Measurements from ENCODE around the gene GTSE1. TPM values are rescaled to one million over a fixed set of nuclear protein-coding genes. Genes with fewer than 3 reads are reported as not detected.

GTSE1 gene
- total RNA-seq, 1 experiment from 2014 or later, result 38.8 TPM

DNA sequence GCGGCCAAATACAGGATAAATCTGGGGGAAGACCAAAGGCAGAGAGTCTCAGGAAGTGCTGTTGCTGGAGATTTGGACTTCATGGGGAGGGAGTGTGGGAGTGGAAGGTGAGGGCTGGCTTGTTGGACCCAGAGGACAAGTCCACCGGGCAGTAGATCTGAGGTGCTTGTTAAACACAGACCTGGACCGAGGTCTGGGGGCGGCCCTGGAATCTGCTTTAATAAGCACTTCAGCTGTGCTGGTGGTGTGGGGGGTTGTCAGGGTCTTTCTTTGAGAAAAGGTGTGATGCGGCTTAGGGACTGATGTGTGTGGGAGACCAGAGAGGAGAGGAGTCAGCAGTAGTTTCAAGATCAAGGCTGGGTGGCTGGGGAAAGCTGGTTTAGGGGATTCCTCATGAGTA, 43.3 kb downstream of the GTSE1 start:
- peaks cover 23% of the 10 kb centered on the region for H3K36me3 ChIP-seq (replicated peaks; ENCODE audit: control insufficient read depth, insufficient read depth, low read length)
- no peak for DNase-seq
- H3K27me3 ChIP-seq (ENCODE audit: control insufficient read depth, insufficient read depth, low read length), result no peaks in the 10 kb centered on the region

DNA sequence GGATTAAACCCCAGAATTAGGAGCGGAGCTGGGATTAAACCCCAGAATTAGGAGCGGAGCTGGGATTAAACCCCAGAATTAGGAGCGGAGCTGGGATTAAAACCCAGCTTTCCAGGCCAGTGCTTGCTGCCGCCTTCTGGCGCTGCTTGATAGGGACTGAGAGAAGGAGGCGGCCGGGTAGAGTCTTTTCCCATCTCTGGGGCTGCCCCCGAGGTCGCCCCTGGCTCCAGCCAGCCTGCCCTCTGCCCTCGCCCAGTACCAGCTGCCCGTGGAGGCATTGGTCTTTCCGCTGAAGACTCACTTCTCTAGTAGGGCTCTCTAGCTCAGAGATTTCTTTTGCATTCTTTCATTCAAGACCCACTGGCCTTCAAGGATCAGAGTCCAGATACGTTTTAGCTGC, 44.0 kb downstream of the GTSE1 start:
- DNase-seq, result no peak
- no peak overlapping the region for H3K4me3 ChIP-seq (ENCODE audit: insufficient read depth, low read depth, low read length)
- peaks cover 24% of the 10 kb centered on the region for H3K36me3 ChIP-seq (replicated peaks; ENCODE audit: control insufficient read depth, insufficient read depth, low read length)
- H3K27me3 ChIP-seq (ENCODE audit: control insufficient read depth, insufficient read depth, low read length), result no peaks in the 10 kb centered on the region

More for the DNA sequence above, 43.3 kb downstream of the GTSE1 start:
- H3K4me3 ChIP-seq (ENCODE audit: insufficient read depth, low read depth, low read length), result no peak overlapping the region

DNA sequence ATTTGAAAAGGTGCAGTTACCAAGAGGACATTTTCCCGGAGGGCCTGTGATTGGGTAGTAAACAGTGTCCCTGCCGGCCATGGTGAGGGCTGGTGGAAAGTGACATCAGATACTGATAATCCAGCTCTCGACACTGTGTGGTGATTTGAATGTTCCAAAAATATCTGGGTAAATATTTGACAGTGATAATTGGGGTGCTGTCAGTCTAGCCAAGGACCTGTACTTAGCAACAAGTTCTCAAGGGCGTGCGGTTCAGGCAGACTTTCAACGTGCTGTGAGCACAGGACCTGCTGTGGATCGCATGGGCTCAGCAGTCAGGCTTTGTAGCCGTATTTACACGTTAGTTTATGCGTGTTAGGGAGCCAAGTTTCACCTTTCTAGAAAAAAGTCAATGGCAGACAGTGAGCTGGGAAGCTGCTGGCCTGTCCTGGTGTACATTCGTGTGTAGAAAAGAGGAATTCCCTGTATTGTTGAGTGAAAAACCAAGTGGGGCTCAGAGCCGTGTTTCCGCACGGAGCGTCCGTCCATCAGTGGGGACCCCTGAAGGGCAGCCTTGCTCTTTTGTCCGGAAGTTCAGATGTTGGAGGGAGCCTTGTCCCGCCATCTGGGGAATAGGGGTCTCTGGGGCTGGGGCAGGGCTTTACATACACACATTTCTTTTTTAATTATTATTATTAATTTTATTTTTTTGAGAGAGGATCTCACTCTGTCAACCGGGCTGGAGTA, 50.2 kb downstream of the GTSE1 start:
- no peak overlapping the region for H3K4me3 ChIP-seq (ENCODE audit: insufficient read depth, low read depth, low read length)
- no peaks in the 10 kb centered on the region for H3K27me3 ChIP-seq (ENCODE audit: control insufficient read depth, insufficient read depth, low read length)
- DNase-seq, result no peak
- peaks cover 30% of the 10 kb centered on the region for H3K36me3 ChIP-seq (replicated peaks; ENCODE audit: control insufficient read depth, insufficient read depth, low read length)

DNA sequence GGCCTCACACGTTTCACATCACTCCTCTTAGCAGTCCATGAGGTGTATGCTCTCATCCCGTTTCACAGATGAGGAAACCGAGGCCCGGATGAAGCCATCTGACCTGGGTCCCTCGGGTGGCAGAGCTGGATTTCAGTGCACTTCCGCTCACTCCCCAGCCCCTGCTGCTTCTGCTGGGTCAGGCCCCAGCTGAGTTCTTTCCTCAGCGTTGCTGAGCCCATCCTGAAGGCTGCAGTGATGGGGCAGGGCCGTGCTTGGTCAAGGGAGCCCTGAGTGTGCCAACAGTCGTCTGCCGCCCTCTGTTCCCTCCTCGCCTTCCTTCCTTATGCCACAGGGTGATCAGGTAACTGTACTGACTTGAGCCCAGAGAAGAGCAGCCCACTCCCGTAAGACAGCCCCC, 51.0 kb downstream of the GTSE1 start:
- no peaks in the 10 kb centered on the region for H3K27me3 ChIP-seq (ENCODE audit: control insufficient read depth, insufficient read depth, low read length)
- DNase-seq, result no peak
- H3K4me3 ChIP-seq (ENCODE audit: insufficient read depth, low read depth, low read length), result no peak overlapping the region
- peaks cover 33% of the 10 kb centered on the region for H3K36me3 ChIP-seq (replicated peaks; ENCODE audit: control insufficient read depth, insufficient read depth, low read length)

DNA sequence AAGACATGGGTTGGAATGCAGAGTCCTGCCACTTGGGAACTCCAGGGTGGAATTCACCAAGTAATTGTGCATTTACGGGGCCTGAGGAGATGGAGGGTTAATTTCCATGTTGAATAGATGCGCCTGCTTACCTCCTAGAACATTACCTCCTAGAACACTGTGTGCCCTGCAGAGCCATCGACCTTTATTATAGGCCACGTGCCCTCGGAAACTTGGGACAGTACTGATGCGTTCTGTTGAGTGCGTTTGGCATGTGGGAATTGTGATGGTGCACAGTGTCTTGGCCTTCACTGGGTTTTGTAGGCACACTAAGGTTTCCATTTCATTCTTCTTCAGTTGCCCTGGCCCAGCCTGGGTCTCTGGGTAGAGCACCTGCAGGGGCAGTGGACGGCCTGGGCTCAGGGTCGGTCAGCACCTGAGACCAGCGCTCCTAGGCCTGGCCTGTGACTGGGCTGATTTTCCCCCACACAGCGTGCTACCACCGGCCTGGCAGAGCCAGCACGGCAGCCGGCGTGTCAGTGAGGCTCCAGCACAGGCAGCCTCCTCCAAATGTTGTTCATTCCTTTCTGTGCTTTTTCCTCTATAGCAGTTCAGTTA, 51.5 kb downstream of the GTSE1 start:
- Histone ChIP-seq H3K36me3 (replicated peaks; ENCODE audit: control insufficient read depth, insufficient read depth, low read length) (peaks cover 34% of the 10 kb centered on the region), H3K27me3 (ENCODE audit: control insufficient read depth, insufficient read depth, low read length) (no peaks in the 10 kb centered on the region), H3K4me3 (ENCODE audit: insufficient read depth, low read depth, low read length) (no peak overlapping the region)
- no peak for DNase-seq

DNA sequence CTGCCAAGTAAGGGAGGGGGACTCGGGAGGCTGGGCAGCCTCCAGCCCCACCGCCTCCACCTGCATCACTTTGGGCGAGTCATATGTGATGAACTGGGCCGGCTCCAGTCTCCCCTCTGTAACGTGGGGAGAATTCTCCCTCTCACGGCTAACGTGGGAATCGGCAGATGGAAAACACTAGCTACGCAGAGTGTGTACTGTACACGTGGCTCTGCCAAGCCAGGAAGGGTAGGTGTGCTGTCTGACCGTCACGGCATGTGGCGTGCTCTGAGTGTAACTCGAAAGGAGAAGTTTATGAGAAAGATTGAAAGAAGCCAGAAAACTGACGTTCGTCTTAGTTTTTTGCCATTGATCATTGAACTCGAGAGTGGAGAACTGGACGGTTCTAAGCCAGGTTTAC, 52.6 kb downstream of the GTSE1 start:
- H3K4me3 ChIP-seq (ENCODE audit: insufficient read depth, low read depth, low read length), result no peak overlapping the region
- peaks cover 36% of the 10 kb centered on the region for H3K36me3 ChIP-seq (replicated peaks; ENCODE audit: control insufficient read depth, insufficient read depth, low read length)
- DNase-seq, result no peak
- H3K27me3 ChIP-seq (ENCODE audit: control insufficient read depth, insufficient read depth, low read length), result no peaks in the 10 kb centered on the region

DNA sequence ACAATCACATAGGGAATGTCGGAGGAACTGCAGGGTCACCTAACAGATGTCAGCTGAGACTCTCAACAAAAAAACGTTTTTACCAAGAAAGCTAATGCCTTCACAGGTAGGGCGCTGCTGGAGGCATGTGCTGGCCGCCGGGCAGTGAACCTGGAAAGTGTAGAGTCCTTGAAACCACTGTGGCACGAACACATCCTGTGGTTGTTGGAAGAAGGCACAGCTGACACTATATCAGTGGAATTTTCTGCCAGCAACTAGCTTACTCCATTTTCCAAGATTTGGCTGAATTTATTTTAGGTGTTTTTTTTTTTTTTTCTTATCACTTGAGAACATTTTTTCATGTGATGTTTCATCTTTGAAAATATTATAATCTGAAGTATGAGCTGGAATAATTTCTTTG, 53.0 kb downstream of the GTSE1 start:
- Histone ChIP-seq H3K27me3 (ENCODE audit: control insufficient read depth, insufficient read depth, low read length) (no peaks in the 10 kb centered on the region), H3K36me3 (replicated peaks; ENCODE audit: control insufficient read depth, insufficient read depth, low read length) (peaks cover 34% of the 10 kb centered on the region), H3K4me3 (ENCODE audit: insufficient read depth, low read depth, low read length) (no peak overlapping the region)
- DNase-seq, result no peak

DNA sequence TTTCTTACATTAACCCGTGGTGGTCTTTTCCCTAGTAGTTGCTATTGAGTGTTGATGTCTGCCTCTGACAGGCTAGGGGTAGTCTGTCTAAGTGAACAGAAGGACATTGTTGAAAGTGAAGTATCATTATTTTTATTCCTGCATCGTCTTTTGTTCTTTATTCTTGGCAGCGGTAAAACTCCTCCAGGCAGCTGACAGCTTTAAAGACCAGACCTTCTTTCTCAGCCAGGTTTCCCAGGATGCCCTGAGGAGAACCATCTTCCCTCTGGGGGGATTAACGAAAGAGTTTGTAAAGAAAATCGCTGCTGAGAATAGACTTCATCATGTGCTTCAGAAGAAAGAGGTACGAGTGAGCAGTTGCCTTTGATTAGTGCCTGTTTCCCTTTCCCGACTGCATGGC, 53.5 kb downstream of the GTSE1 start:
- no peaks in the 10 kb centered on the region for H3K27me3 ChIP-seq (ENCODE audit: control insufficient read depth, insufficient read depth, low read length)
- no peak for DNase-seq
- H3K36me3 ChIP-seq (replicated peaks; ENCODE audit: control insufficient read depth, insufficient read depth, low read length), result peaks cover 34% of the 10 kb centered on the region
- H3K4me3 ChIP-seq (ENCODE audit: insufficient read depth, low read depth, low read length), result no peak overlapping the region

DNA sequence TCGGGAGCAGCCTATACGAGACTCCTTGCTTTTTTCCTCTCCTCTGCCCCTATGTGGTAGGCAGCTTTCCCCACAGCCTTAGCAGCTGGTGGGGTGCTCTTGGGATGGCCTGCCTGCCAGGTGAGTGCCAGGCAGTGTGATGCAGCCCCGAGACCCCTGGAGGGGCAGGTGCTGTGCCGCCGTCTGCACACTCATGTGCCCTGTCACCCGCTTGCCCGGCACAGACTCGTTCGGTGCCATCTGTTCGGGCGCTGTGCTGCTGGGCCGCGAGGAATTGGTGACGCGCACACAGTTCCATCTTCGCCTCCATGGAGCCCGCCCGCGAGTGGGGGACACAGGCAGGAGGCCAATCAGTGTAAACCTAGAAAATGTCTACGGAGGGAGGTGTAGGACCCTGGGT, 54.0 kb downstream of the GTSE1 start:
- H3K4me3 ChIP-seq (ENCODE audit: insufficient read depth, low read depth, low read length), result no peak overlapping the region
- no peak for DNase-seq
- H3K27me3 ChIP-seq (ENCODE audit: control insufficient read depth, insufficient read depth, low read length), result no peaks in the 10 kb centered on the region
- peaks cover 34% of the 10 kb centered on the region for H3K36me3 ChIP-seq (replicated peaks; ENCODE audit: control insufficient read depth, insufficient read depth, low read length)

DNA sequence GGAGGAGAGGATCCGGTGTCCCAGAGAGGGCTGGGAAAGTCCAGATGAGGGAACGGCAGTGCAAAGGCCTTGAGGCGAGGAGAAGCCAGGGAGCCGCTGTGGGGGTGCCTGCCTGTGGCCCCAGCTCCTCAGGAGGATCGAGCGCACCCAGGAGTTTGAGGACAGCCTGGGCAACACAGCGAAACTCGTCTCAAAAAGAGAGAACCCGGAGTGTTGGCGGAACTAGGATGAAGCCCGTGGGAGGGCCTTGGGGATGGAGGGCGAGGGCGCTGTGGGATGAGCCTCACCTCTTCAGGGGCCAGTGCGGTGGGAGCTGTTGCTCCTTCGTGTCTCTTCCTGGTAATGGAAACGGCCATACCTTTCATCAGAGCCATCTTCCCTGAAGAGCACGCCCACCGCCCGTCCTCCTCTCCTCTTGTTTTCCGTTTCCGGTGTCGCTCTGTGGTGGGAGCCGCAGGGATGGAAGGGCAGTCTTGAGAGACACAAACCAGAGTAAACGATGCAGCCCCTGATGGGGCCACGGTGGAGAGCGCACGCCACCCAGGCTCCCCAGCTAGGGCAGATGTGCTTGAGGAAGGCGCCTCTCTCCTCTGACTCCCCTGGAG, 54.6 kb downstream of the GTSE1 start:
- H3K4me3 ChIP-seq (ENCODE audit: insufficient read depth, low read depth, low read length), result no peak overlapping the region
- H3K27me3 ChIP-seq (ENCODE audit: control insufficient read depth, insufficient read depth, low read length), result no peaks in the 10 kb centered on the region
- peaks cover 33% of the 10 kb centered on the region for H3K36me3 ChIP-seq (replicated peaks; ENCODE audit: control insufficient read depth, insufficient read depth, low read length)
- DNase-seq, result no peak

DNA sequence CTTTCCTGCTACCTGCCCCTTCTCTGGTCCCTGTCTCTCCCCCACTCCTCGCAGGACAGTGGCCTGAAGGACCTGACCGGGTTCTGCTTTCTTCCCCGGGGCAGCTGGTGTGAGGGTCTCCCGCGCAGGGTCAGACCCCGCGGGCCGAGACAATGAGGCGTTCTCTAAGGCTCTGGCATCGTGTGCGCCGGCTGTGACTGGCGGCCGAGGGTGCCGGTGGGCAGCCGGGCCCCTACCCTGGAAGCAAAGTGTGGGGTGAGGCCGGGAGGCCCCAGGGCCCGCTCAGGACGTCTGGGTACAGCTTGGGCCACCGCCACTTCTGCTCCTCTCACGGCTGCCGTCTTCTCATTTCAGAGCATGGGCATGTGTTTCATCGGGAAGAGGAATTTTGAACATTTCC, 55.1 kb downstream of the GTSE1 start:
- Histone ChIP-seq H3K36me3 (replicated peaks; ENCODE audit: control insufficient read depth, insufficient read depth, low read length) (peaks cover 32% of the 10 kb centered on the region), H3K4me3 (ENCODE audit: insufficient read depth, low read depth, low read length) (no peak overlapping the region), H3K27me3 (ENCODE audit: control insufficient read depth, insufficient read depth, low read length) (no peaks in the 10 kb centered on the region)
- no peak for DNase-seq

DNA sequence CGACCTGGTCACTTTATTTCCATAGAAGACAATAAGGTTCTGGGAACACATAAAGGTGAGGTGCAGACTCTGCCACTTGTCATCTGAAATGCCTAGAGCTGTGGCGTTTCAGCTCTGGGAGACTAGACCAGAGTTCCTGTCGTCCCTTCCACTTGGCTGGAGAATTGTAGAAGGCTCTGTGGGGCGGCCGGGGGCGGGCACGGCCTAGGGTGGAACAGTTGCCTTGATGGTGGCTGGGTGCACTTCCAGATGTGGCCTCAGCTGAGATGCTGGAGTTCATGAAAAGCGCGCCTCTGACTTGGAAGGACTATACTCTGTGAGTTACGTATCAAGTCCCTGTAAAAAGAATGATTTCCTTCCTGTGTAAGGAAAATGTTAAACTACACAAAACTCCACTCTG, 55.6 kb downstream of the GTSE1 start:
- DNase-seq, result no peak
- Histone ChIP-seq H3K36me3 (replicated peaks; ENCODE audit: control insufficient read depth, insufficient read depth, low read length) (peaks cover 30% of the 10 kb centered on the region), H3K4me3 (ENCODE audit: insufficient read depth, low read depth, low read length) (no peak overlapping the region), H3K27me3 (ENCODE audit: control insufficient read depth, insufficient read depth, low read length) (no peaks in the 10 kb centered on the region)

DNA sequence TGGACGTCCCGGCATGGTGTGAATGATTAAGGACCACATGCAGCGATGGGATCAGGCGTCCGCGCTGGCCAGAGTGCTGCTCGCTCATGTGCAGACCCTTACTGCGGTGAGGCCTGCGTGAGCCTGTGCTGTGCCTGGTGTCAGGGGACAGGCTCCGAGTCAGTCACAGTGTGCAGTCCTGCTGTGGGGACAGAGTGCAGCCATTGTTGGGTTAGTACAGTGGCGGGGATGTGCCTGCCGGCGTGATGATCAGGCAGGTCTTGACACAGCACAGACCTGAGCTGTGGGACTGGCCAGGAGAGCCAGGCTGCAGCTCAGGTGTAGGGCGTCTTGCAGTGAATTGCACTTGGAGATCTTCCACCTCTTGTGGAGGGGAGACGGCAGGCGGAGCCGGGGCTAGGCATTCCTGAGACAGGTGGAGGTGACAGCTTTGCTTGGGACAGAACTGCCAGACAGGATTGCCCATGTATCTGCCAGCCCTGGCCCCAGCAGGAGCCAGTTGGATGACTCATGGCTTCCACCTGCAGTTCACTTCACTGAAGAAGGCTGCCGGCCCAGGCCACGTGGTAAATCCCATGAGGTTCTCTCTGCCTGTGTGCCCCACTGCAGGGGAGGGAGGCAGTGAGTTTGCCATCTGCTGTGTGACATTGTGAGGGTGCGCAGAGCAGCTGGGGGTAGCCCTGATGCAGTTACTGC, 56.2 kb downstream of the GTSE1 start:
- H3K4me3 ChIP-seq (ENCODE audit: insufficient read depth, low read depth, low read length), result no peak overlapping the region
- no peaks in the 10 kb centered on the region for H3K27me3 ChIP-seq (ENCODE audit: control insufficient read depth, insufficient read depth, low read length)
- peaks cover 26% of the 10 kb centered on the region for H3K36me3 ChIP-seq (replicated peaks; ENCODE audit: control insufficient read depth, insufficient read depth, low read length)
- DNase-seq, result no peak

DNA sequence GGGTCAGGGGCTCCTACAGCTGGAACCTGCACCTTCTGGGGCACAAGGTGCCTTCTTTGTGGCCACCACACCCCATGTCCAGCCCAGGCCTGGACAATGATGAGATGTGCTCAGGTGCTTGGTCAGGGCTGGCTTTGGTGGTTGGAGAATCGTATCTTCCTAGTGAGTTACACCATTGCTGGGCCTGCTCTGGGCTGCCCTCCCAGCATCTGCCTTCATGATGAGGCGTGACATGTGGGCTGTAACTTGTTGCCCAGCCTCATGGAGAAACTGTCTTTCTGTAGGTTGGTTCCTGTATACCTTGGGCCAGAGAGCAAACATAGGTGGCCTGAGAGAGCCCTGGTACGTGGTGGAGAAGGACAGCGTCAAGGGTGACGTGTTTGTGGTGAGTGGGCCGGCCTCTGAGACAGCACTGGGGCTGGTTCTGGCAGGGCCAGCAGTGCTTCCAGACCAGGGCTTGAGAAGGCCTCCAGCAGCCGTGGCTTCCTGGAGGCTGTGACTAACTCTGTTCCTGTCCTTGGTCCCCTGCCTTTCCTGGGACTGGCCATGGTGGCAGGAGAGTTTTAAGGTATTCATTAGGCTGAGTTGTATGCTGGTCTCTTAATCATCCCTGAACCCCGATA, 56.9 kb downstream of the GTSE1 start:
- no peak for DNase-seq
- Histone ChIP-seq H3K27me3 (ENCODE audit: control insufficient read depth, insufficient read depth, low read length) (no peaks in the 10 kb centered on the region), H3K36me3 (replicated peaks; ENCODE audit: control insufficient read depth, insufficient read depth, low read length) (peaks cover 25% of the 10 kb centered on the region), H3K4me3 (ENCODE audit: insufficient read depth, low read depth, low read length) (no peak overlapping the region)

All from H7 (cell line).